Tibial artery (tissue), 4 donors: ENCODE measurements around the gene CYP27B1.

Experiments
- DNase-seq, 2 donors: peaks; one replicate each; pipeline ENCODE4 v3.0.0-alpha.2; 2019
- H3K27ac ChIP-seq, 2 donors: fragments of 200-600 bp; sonication (generic) in 1 of 2; 1 replicate in 1 of 2; 2 replicates in 1 of 2; pipeline ENCODE4 v1.5.1; 2018 to 2019; ENCODE audit warnings: mild to moderate bottlenecking in 1 of 2
- H3K27me3 ChIP-seq, 2 donors: fragments of 200-600 bp; sonication (generic) in 1 of 2; one replicate each; pipeline versions ENCODE4 v1.5.1 to v1.6.0; 2016 to 2019
- H3K36me3 ChIP-seq, 3 donors: fragments of 200-600 bp; sonication (generic) in 2 of 3; one replicate each; pipeline ENCODE4 v1.5.1; 2016 to 2019; ENCODE audit warnings: mild to moderate bottlenecking in 2 of 3
- H3K4me1 ChIP-seq, 4 donors: fragments of 200-600 bp; sonication (generic) in 2 of 4; 1 replicate in 3 of 4; 2 replicates in 1 of 4; pipeline ENCODE4 v1.5.1; 2016 to 2019
- H3K4me3 ChIP-seq, 2 donors: fragments of 200-600 bp; sonication (generic) in 1 of 2; 1 replicate in 1 of 2; 2 replicates in 1 of 2; pipeline ENCODE4 v1.5.1; 2018 to 2019; ENCODE audit warnings: mild to moderate bottlenecking in 2 of 2
- H3K9me3 ChIP-seq, 3 donors: fragments of 200-600 bp; sonication (generic) in 1 of 3; one replicate each; pipeline ENCODE4 v1.5.1; 2016 to 2019
- intact Hi-C: fragments of 100-400 bp; cut with DNase I; formaldehyde crosslinking; loops from one replicate; pipeline ENCODE4 v1.15.0; 2023; ENCODE audit warnings: low total_unique reads
- TF ChIP-seq, protein P1 (sequence below), 2 experiments: fragments of 200-600 bp in 1 of 2; fragments of 450-650 bp in 1 of 2; IDR thresholded peaks; one replicate each; pipeline ENCODE4 v1.5.1; 2017 to 2019; ENCODE audit warnings: antibody characterized with exemption in 2 of 2, mild to moderate bottlenecking in 1 of 2, moderate library complexity in 1 of 2

The CYP27B1 gene

GRCh38 chr12:57732270-57732669 lies 34.6 kb downstream of the CYP27B1 start:
- TF ChIP-seq, protein P1, sequence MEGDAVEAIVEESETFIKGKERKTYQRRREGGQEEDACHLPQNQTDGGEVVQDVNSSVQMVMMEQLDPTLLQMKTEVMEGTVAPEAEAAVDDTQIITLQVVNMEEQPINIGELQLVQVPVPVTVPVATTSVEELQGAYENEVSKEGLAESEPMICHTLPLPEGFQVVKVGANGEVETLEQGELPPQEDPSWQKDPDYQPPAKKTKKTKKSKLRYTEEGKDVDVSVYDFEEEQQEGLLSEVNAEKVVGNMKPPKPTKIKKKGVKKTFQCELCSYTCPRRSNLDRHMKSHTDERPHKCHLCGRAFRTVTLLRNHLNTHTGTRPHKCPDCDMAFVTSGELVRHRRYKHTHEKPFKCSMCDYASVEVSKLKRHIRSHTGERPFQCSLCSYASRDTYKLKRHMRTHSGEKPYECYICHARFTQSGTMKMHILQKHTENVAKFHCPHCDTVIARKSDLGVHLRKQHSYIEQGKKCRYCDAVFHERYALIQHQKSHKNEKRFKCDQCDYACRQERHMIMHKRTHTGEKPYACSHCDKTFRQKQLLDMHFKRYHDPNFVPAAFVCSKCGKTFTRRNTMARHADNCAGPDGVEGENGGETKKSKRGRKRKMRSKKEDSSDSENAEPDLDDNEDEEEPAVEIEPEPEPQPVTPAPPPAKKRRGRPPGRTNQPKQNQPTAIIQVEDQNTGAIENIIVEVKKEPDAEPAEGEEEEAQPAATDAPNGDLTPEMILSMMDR (IDR thresholded peaks at IDR 0.05): no peak
- H3K9me3 ChIP-seq: no peaks in the 10 kb centered on the region
- H3K4me3 ChIP-seq: no peak overlapping the region
- H3K36me3 ChIP-seq: no peaks in the 10 kb centered on the region
- peaks cover 3 to 59% of the 10 kb centered on the region in 2 donors for H3K27me3 ChIP-seq
- peaks cover under 1 to 24% (median 16%) of the 10 kb centered on the region in 4 donors for H3K4me1 ChIP-seq
- DNase-seq: no peak
- no peak overlapping the region for H3K27ac ChIP-seq
- intact Hi-C loops: no loop called here

GRCh38 chr12:57731411-57732080 lies 35.3 kb downstream of the CYP27B1 start:
- Histone ChIP-seq H3K27ac (no peak overlapping the region), H3K36me3 (no peaks in the 10 kb centered on the region), H3K4me3 (no peak overlapping the region), H3K27me3 (peaks cover 0 to 58% of the 10 kb centered on the region in 2 donors), H3K4me1 (peaks cover 0 to 24% (median 13%) of the 10 kb centered on the region in 4 donors), H3K9me3 (no peaks in the 10 kb centered on the region)
- no peak for DNase-seq
- TF ChIP-seq, protein P1 (IDR thresholded peaks at IDR 0.05): no peak
- intact Hi-C loops: no loop called here

- Histone ChIP-seq H3K27ac (no peak overlapping the region), H3K27me3 (peaks cover 0 to 55% of the 10 kb centered on the region in 2 donors), H3K36me3 (no peaks in the 10 kb centered on the region), H3K9me3 (no peaks in the 10 kb centered on the region), H3K4me3 (no peak overlapping the region), H3K4me1 (peaks cover 0 to 22% (median 15%) of the 10 kb centered on the region in 4 donors)
- TF ChIP-seq, protein P1 (IDR thresholded peaks at IDR 0.05): no peak
- no peak for DNase-seq
- intact Hi-C loops: no loop called here
Measured at GRCh38 chr12:57730336-57731067, 36.4 kb downstream of the CYP27B1 start.

DNA sequence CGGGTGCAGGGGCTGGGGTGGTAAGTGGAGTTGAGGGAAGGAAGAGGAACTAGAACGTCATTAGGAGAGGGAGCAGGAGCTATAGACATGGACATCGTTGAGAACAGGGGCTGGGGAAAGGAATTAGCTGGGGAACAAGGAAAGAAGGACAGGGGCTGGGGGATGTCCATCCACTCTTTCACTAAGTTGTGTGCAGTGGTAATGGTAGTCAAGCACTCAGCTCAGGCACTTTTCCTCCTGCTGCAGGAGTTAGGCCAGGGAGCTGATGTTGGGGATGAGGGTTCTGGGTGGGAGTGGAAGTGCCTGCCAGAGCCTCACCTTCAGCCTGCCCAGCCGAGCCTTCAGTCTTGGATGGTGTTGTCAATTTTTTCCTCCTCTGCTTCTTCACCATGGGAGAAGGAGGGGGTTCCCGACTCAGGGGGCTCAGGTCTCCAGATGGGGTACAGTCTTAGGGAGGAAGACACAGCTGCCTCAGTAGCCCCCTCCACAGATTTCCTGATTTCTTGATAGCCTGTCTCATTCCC lies 37.5 kb downstream of the CYP27B1 start:
- H3K4me1 ChIP-seq: peaks cover 0 to 19% (median 15%) of the 10 kb centered on the region in 4 donors
- TF ChIP-seq, protein P1 (IDR thresholded peaks at IDR 0.05): no peak
- H3K9me3 ChIP-seq: no peaks in the 10 kb centered on the region
- no peaks in the 10 kb centered on the region for H3K36me3 ChIP-seq
- no peak overlapping the region for H3K27ac ChIP-seq
- peaks cover 0 to 53% of the 10 kb centered on the region in 2 donors for H3K27me3 ChIP-seq
- DNase-seq: no peak
- no peak overlapping the region for H3K4me3 ChIP-seq
- intact Hi-C loops: loop anchor here (10.0 kb wide), 1 partner anchor 175 kb away; no protein-coding TSS in a partner anchor

DNA sequence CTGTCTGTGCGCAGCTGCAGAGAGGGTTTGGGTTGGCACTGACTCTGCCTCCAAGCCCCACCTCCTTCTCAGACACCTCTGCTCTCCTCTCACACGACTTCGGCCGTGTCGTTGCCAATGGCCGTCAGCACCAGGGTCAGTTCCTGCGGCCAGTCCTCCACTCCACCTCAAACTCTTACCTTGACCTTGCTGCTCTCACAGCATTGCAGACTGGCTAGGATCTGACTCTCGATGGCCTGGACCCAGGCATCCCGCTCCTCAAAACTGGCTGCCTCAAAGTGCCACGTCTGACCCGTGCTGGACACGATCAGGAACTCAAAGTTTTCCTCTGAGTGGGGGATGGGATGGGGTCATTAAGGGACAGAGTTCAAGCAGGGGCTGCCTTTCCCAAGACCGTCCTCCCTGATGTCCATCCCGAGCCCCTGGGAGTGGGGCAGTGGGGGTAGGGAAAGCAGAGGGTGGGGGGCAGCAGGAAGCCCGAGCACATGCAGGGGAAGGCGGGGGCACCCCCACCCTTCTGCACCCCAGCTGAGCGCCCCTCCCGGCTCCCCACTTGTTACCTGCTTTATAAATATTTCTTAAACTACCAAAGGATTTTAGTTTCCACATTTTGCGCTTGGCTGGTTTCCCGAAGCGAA lies 39.0 kb downstream of the CYP27B1 start:
- intact Hi-C loops: loop anchor here (10.0 kb wide), 1 partner anchor 177 kb away; no protein-coding TSS in a partner anchor
- Histone ChIP-seq H3K4me3 (no peak overlapping the region), H3K27ac (no peak overlapping the region), H3K36me3 (no peaks in the 10 kb centered on the region), H3K9me3 (no peaks in the 10 kb centered on the region), H3K27me3 (peaks cover 0 to 41% of the 10 kb centered on the region in 2 donors), H3K4me1 (peaks cover 0 to 19% (median 15%) of the 10 kb centered on the region in 4 donors)
- TF ChIP-seq, protein P1 (IDR thresholded peaks at IDR 0.05): no peak
- DNase-seq: no peak
